Measurements from ENCODE around the gene ETS2.

Gene ETS2

GRCh38 chr21:38772646-38773045 lies 33.1 kb upstream of the ETS2 start:
- H3K79me2 ChIP-seq (ENCODE audit: insufficient read depth, low read length): no peaks in the 10 kb centered on the region
- no peaks in the 10 kb centered on the region for H3K9me3 ChIP-seq (ENCODE audit: insufficient read depth, low read length)
- H4K20me1 ChIP-seq (ENCODE audit: low read depth, low read length): no peaks in the 10 kb centered on the region
- no peaks in the 10 kb centered on the region for H3K36me3 ChIP-seq (ENCODE audit: low read length)
- no peak overlapping the region for H3K27ac ChIP-seq (ENCODE audit: low read depth, low read length)
- H3K4me2 ChIP-seq (ENCODE audit: low read depth, low read length, poor library complexity, severe bottlenecking): no peak overlapping the region
- H3K4me3 ChIP-seq (ENCODE audit: insufficient read depth, low read length, poor library complexity, severe bottlenecking): no peak overlapping the region
- H3K9ac ChIP-seq (ENCODE audit: low read length): no peak overlapping the region
- TF ChIP-seq EZH2phosphoT487 (conservative IDR thresholded peaks at IDR 0.05; ENCODE audit: low read length) (no peak), CTCF (IDR thresholded peaks at IDR 0.05; ENCODE audit: insufficient read depth, low read length, poor library complexity, severe bottlenecking) (no peak)
- no peaks in the 10 kb centered on the region for H3K9me2 ChIP-seq (replicated peaks; ENCODE audit: insufficient read depth, low read length)
- H2AFZ ChIP-seq (ENCODE audit: low read depth, low read length, severe bottlenecking): no peak overlapping the region
- H3F3A ChIP-seq (ENCODE audit: insufficient read depth): 0 out of 2 replicates have a peak, but pooled peaks cover 1% of the 10 kb centered on the region
- H3K27me3 ChIP-seq (ENCODE audit: low read length): no peaks in the 10 kb centered on the region

- H2AFZ ChIP-seq (ENCODE audit: low read depth, low read length, severe bottlenecking): no peak overlapping the region
- H3K4me2 ChIP-seq (ENCODE audit: low read depth, low read length, poor library complexity, severe bottlenecking): no peak overlapping the region
- TF ChIP-seq EZH2phosphoT487 (conservative IDR thresholded peaks at IDR 0.05; ENCODE audit: low read length): no peak
- TF ChIP-seq CTCF (IDR thresholded peaks at IDR 0.05; ENCODE audit: insufficient read depth, low read length, poor library complexity, severe bottlenecking): no peak
- no peaks in the 10 kb centered on the region for H3K36me3 ChIP-seq (ENCODE audit: low read length)
- no peak overlapping the region for H3K9ac ChIP-seq (ENCODE audit: low read length)
- H3F3A ChIP-seq (ENCODE audit: insufficient read depth): no peaks in the 10 kb centered on the region
- H3K27me3 ChIP-seq (ENCODE audit: low read length): no peaks in the 10 kb centered on the region
- no peaks in the 10 kb centered on the region for H4K20me1 ChIP-seq (ENCODE audit: low read depth, low read length)
- no peaks in the 10 kb centered on the region for H3K9me3 ChIP-seq (ENCODE audit: insufficient read depth, low read length)
- no peak overlapping the region for H3K4me3 ChIP-seq (ENCODE audit: insufficient read depth, low read length, poor library complexity, severe bottlenecking)
- no peak overlapping the region for H3K27ac ChIP-seq (ENCODE audit: low read depth, low read length)
- no peaks in the 10 kb centered on the region for H3K9me2 ChIP-seq (replicated peaks; ENCODE audit: insufficient read depth, low read length)
- no peaks in the 10 kb centered on the region for H3K79me2 ChIP-seq (ENCODE audit: insufficient read depth, low read length)
Measured at GRCh38 chr21:38773099-38774061, 32.3 kb upstream of the ETS2 start.

- no peak overlapping the region for H2AFZ ChIP-seq (ENCODE audit: low read depth, low read length, severe bottlenecking)
- H3K79me2 ChIP-seq (ENCODE audit: insufficient read depth, low read length): no peaks in the 10 kb centered on the region
- no peaks in the 10 kb centered on the region for H3K36me3 ChIP-seq (ENCODE audit: low read length)
- no peaks in the 10 kb centered on the region for H3K27me3 ChIP-seq (ENCODE audit: low read length)
- H3K9me2 ChIP-seq (replicated peaks; ENCODE audit: insufficient read depth, low read length): no peaks in the 10 kb centered on the region
- no peak overlapping the region for H3K27ac ChIP-seq (ENCODE audit: low read depth, low read length)
- H3K9me3 ChIP-seq (ENCODE audit: insufficient read depth, low read length): peaks cover 5% of the 10 kb centered on the region; the same call in 1 of the 2 replicates
- no peaks in the 10 kb centered on the region for H4K20me1 ChIP-seq (ENCODE audit: low read depth, low read length)
- H3F3A ChIP-seq (ENCODE audit: insufficient read depth): no peaks in the 10 kb centered on the region
- no peak overlapping the region for H3K9ac ChIP-seq (ENCODE audit: low read length)
- no peak overlapping the region for H3K4me3 ChIP-seq (ENCODE audit: insufficient read depth, low read length, poor library complexity, severe bottlenecking)
- H3K4me2 ChIP-seq (ENCODE audit: low read depth, low read length, poor library complexity, severe bottlenecking): no peak overlapping the region
- no peak for TF ChIP-seq EZH2phosphoT487 (conservative IDR thresholded peaks at IDR 0.05; ENCODE audit: low read length)
Measured at GRCh38 chr21:38774152-38774551, 31.6 kb upstream of the ETS2 start.
